ENCODE results near the gene FAM209B.
"Not testable (repeated sequence)": the region's sequence is repeated elsewhere in the genome, so short reads cannot be mapped to it uniquely, and the experiment has no call there.

The FAM209B gene

GRCh38 chr20:56517211-56517610 lies 15.8 kb upstream of the FAM209B start:
- no peak overlapping the region for H3K27ac ChIP-seq (ENCODE audit: low read depth, low read length)
- no peak overlapping the region for H3K4me3 ChIP-seq (ENCODE audit: low read depth in 1 of 2, low read length in 2 of 2)

GRCh38 chr20:56517641-56518040 lies 15.4 kb upstream of the FAM209B start:
- H3K9me3 ChIP-seq (ENCODE audit: low read length) = no peaks in the 10 kb centered on the region
- H3K27ac ChIP-seq (ENCODE audit: low read depth, low read length) = no peak overlapping the region
- no peak overlapping the region for H3K9ac ChIP-seq (ENCODE audit: low read length)
- no peak overlapping the region for H3K4me3 ChIP-seq (ENCODE audit: low read depth in 1 of 2, low read length in 2 of 2)
- peaks cover 40% of the 10 kb centered on the region for H3K36me3 ChIP-seq (ENCODE audit: insufficient read depth, low read length)
- H3K4me1 ChIP-seq (ENCODE audit: insufficient read depth, low read length) = peaks cover 45% of the 10 kb centered on the region
- no peaks in the 10 kb centered on the region for H3K27me3 ChIP-seq (ENCODE audit: control insufficient read depth in 1 of 2, insufficient read depth in 2 of 2, low read length in 2 of 2)

More at GRCh38 chr20:56517211-56517610, 15.8 kb upstream of the FAM209B start:
- no peak overlapping the region for H3K9ac ChIP-seq (ENCODE audit: low read length)
- H3K36me3 ChIP-seq (ENCODE audit: insufficient read depth, low read length) = peaks cover 40% of the 10 kb centered on the region
- no peaks in the 10 kb centered on the region for H3K27me3 ChIP-seq (ENCODE audit: control insufficient read depth in 1 of 2, insufficient read depth in 2 of 2, low read length in 2 of 2)
- no peaks in the 10 kb centered on the region for H3K9me3 ChIP-seq (ENCODE audit: low read length)
- H3K4me1 ChIP-seq (ENCODE audit: insufficient read depth, low read length) = peaks cover 45% of the 10 kb centered on the region

DNA sequence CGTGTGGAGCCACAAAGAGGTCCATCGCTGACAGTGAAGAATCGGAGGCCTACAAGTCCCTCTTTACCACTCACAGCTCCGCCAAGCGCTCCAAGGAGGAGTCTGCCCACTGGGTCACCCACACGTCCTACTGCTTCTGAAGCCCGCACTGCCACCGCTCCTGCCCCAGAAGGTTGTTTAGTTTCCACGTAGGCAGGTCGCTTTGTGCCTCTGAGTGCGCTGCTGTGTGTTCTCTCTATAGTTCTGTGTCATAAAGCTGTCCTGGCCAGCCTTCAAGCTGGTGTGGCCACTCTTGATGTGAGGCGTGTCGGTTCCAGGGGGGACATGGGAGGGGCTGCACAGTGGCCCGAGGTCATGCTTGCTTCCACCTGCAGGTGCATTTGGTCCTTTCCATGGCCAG lies 14.9 kb upstream of the FAM209B start:
- Histone ChIP-seq H3K4me1 (ENCODE audit: insufficient read depth, low read length) (peaks cover 40% of the 10 kb centered on the region), H3K27ac (ENCODE audit: low read depth, low read length) (no peak overlapping the region), H3K36me3 (ENCODE audit: insufficient read depth, low read length) (peaks cover 40% of the 10 kb centered on the region)

GRCh38 chr20:56518721-56519398 lies 14.2 kb upstream of the FAM209B start:
- peaks cover 33% of the 10 kb centered on the region for H3K4me1 ChIP-seq (ENCODE audit: insufficient read depth, low read length)
- H3K4me3 ChIP-seq (ENCODE audit: low read depth in 1 of 2, low read length in 2 of 2) = no peak overlapping the region
- peaks cover 33% of the 10 kb centered on the region for H3K36me3 ChIP-seq (ENCODE audit: insufficient read depth, low read length)
- H3K27ac ChIP-seq (ENCODE audit: low read depth, low read length) = no peak overlapping the region
- H3K9ac ChIP-seq (ENCODE audit: low read length) = no peak overlapping the region
- no peaks in the 10 kb centered on the region for H3K27me3 ChIP-seq (ENCODE audit: control insufficient read depth in 1 of 2, insufficient read depth in 2 of 2, low read length in 2 of 2)
- no peaks in the 10 kb centered on the region for H3K9me3 ChIP-seq (ENCODE audit: low read length)

More for the DNA sequence above, 14.9 kb upstream of the FAM209B start:
- no peak overlapping the region for H3K9ac ChIP-seq (ENCODE audit: low read length)
- H3K27me3 ChIP-seq (ENCODE audit: control insufficient read depth in 1 of 2, insufficient read depth in 2 of 2, low read length in 2 of 2) = no peaks in the 10 kb centered on the region
- H3K9me3 ChIP-seq (ENCODE audit: low read length) = no peaks in the 10 kb centered on the region
- no peak overlapping the region for H3K4me3 ChIP-seq (ENCODE audit: low read depth in 1 of 2, low read length in 2 of 2)

- Histone ChIP-seq H3K4me1 (ENCODE audit: insufficient read depth, low read length) (peaks cover 31% of the 10 kb centered on the region), H3K9me3 (ENCODE audit: low read length) (no peaks in the 10 kb centered on the region), H3K27me3 (ENCODE audit: control insufficient read depth in 1 of 2, insufficient read depth in 2 of 2, low read length in 2 of 2) (no peaks in the 10 kb centered on the region), H3K36me3 (ENCODE audit: insufficient read depth, low read length) (peaks cover 33% of the 10 kb centered on the region), H3K4me3 (ENCODE audit: low read depth in 1 of 2, low read length in 2 of 2) (no peak overlapping the region), H3K27ac (ENCODE audit: low read depth, low read length) (no peak overlapping the region), H3K9ac (ENCODE audit: low read length) (no peak overlapping the region)
These were observed 13.5 kb upstream of the FAM209B start for GRCh38 chr20:56519551-56519950.

DNA sequence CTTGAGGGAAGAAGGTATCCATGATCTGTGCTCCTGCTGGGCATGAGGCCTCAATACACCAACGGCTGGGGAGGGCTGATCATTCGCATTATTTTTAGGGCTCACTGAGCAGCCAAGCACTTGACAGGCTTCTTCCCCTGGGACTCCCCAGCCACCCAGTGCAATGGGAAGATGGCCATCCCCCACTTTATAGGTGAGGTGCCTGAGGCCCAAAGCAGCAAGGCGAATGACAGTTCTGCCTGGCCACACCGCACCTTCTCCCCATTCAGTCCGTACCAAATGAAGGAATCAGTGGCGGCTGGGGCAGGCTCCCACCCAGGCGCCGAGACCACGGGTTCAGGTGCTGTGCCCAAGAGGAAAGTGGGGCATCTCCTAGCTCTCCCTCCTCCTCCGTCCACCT lies 12.9 kb upstream of the FAM209B start:
- no peak overlapping the region for H3K9ac ChIP-seq (ENCODE audit: low read length)
- H3K36me3 ChIP-seq (ENCODE audit: insufficient read depth, low read length) = peaks cover 33% of the 10 kb centered on the region
- no peaks in the 10 kb centered on the region for H3K9me3 ChIP-seq (ENCODE audit: low read length)

DNA sequence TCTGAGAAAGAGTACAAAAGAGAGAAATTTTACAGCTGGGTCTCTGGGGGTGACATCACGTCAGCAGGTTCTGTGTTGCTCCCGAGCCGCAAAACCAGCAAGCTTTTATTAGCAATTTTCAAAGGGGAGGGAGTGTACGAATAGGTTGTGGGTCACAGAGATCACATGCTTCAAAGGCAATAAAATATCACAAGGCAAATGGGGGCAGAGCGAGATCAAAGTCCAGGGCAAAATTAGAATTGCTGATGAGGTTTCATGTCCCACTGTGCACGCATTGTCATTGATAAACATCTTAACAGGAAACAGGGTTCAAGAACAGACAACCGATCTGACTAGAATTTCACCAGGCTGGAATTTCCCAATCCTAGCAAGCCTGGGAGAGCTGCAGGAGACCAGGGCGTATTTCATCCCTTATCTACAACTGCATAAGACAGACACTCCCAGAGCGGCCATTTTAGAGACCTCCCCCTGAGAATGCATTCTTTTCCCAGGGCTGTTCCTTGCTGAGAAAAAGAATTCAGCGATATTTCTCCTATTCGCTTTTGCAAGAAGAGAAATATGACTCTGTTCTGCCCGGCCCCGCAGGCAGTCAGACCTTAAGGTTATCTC lies 12.2 kb upstream of the FAM209B start:
- H3K36me3 ChIP-seq (ENCODE audit: insufficient read depth, low read length) = peaks cover 33% of the 10 kb centered on the region
- H3K4me1 ChIP-seq (ENCODE audit: insufficient read depth, low read length) = peaks cover 19% of the 10 kb centered on the region
- not testable (repeated sequence) for H3K27ac ChIP-seq (ENCODE audit: low read depth, low read length); H3K9ac ChIP-seq (ENCODE audit: low read length); H3K4me3 ChIP-seq (ENCODE audit: low read depth in 1 of 2, low read length in 2 of 2); H3K27me3 ChIP-seq (ENCODE audit: control insufficient read depth in 1 of 2, insufficient read depth in 2 of 2, low read length in 2 of 2); H3K9me3 ChIP-seq (ENCODE audit: low read length)

More for the DNA sequence above, 12.9 kb upstream of the FAM209B start:
- Histone ChIP-seq H3K4me1 (ENCODE audit: insufficient read depth, low read length) (peaks cover 26% of the 10 kb centered on the region), H3K27ac (ENCODE audit: low read depth, low read length) (no peak overlapping the region), H3K27me3 (ENCODE audit: control insufficient read depth in 1 of 2, insufficient read depth in 2 of 2, low read length in 2 of 2) (no peaks in the 10 kb centered on the region), H3K4me3 (ENCODE audit: low read depth in 1 of 2, low read length in 2 of 2) (no peak overlapping the region)

GRCh38 chr20:56522311-56522710 lies 10.7 kb upstream of the FAM209B start:
- peaks cover 5% of the 10 kb centered on the region for H3K4me1 ChIP-seq (ENCODE audit: insufficient read depth, low read length)
- H3K9ac ChIP-seq (ENCODE audit: low read length) = no peak overlapping the region
- no peaks in the 10 kb centered on the region for H3K27me3 ChIP-seq (ENCODE audit: control insufficient read depth in 1 of 2, insufficient read depth in 2 of 2, low read length in 2 of 2)
- no peak overlapping the region for H3K27ac ChIP-seq (ENCODE audit: low read depth, low read length)
- H3K9me3 ChIP-seq (ENCODE audit: low read length) = no peaks in the 10 kb centered on the region
- H3K36me3 ChIP-seq (ENCODE audit: insufficient read depth, low read length) = peaks cover 33% of the 10 kb centered on the region
- H3K4me3 ChIP-seq (ENCODE audit: low read depth in 1 of 2, low read length in 2 of 2) = no peak overlapping the region

GRCh38 chr20:56524444-56524843 lies 8.6 kb upstream of the FAM209B start, which contains the start of gene FAM209A:
FAM209A (plus strand) TSS chr20:56524744; CDS start chr20:56524809, 65 bp downstream.
- H3K27ac ChIP-seq (ENCODE audit: low read depth, low read length); H3K4me3 ChIP-seq (ENCODE audit: low read depth in 1 of 2, low read length in 2 of 2); H3K27me3 ChIP-seq (ENCODE audit: control insufficient read depth in 1 of 2, insufficient read depth in 2 of 2, low read length in 2 of 2); H3K9ac ChIP-seq (ENCODE audit: low read length); H3K9me3 ChIP-seq (ENCODE audit: low read length); H3K4me1 ChIP-seq (ENCODE audit: insufficient read depth, low read length): not testable (repeated sequence)
- H3K36me3 ChIP-seq (ENCODE audit: insufficient read depth, low read length) = peaks cover 12% of the 10 kb centered on the region

GRCh38 chr20:56527521-56527920 lies 5.5 kb upstream of the FAM209B start:
- Histone ChIP-seq H3K27me3 (ENCODE audit: control insufficient read depth in 1 of 2, insufficient read depth in 2 of 2, low read length in 2 of 2) (no peaks in the 10 kb centered on the region), H3K4me1 (ENCODE audit: insufficient read depth, low read length) (no peaks in the 10 kb centered on the region), H3K9ac (ENCODE audit: low read length) (no peak overlapping the region), H3K9me3 (ENCODE audit: low read length) (no peaks in the 10 kb centered on the region), H3K27ac (ENCODE audit: low read depth, low read length) (no peak overlapping the region), H3K36me3 (ENCODE audit: insufficient read depth, low read length) (no peaks in the 10 kb centered on the region), H3K4me3 (ENCODE audit: low read depth in 1 of 2, low read length in 2 of 2) (no peak overlapping the region)

GRCh38 chr20:56537997-56538396 lies 5.0 kb downstream of the FAM209B start:
- H3K9ac ChIP-seq (ENCODE audit: low read length) = no peak overlapping the region
- no peaks in the 10 kb centered on the region for H3K27me3 ChIP-seq (ENCODE audit: control insufficient read depth in 1 of 2, insufficient read depth in 2 of 2, low read length in 2 of 2)
- no peak overlapping the region for H3K4me3 ChIP-seq (ENCODE audit: low read depth in 1 of 2, low read length in 2 of 2)
- no peaks in the 10 kb centered on the region for H3K9me3 ChIP-seq (ENCODE audit: low read length)
- H3K36me3 ChIP-seq (ENCODE audit: insufficient read depth, low read length) = no peaks in the 10 kb centered on the region
- H3K4me1 ChIP-seq (ENCODE audit: insufficient read depth, low read length) = no peaks in the 10 kb centered on the region
- no peak overlapping the region for H3K27ac ChIP-seq (ENCODE audit: low read depth, low read length)

- no peaks in the 10 kb centered on the region for H3K4me1 ChIP-seq (ENCODE audit: insufficient read depth, low read length)
- no peaks in the 10 kb centered on the region for H3K27me3 ChIP-seq (ENCODE audit: control insufficient read depth in 1 of 2, insufficient read depth in 2 of 2, low read length in 2 of 2)
- H3K36me3 ChIP-seq (ENCODE audit: insufficient read depth, low read length) = no peaks in the 10 kb centered on the region
- no peak overlapping the region for H3K4me3 ChIP-seq (ENCODE audit: low read depth in 1 of 2, low read length in 2 of 2)
- H3K27ac ChIP-seq (ENCODE audit: low read depth, low read length) = no peak overlapping the region
- no peaks in the 10 kb centered on the region for H3K9me3 ChIP-seq (ENCODE audit: low read length)
- H3K9ac ChIP-seq (ENCODE audit: low read length) = no peak overlapping the region
These were observed 7.4 kb downstream of the FAM209B start for GRCh38 chr20:56540415-56540814.
